ENCODE data around the gene PIAS3.
"Not testable (repeated sequence)": the region's sequence is repeated elsewhere in the genome, so short reads cannot be mapped to it uniquely, and the experiment has no call there.

PIAS3 gene

DNA sequence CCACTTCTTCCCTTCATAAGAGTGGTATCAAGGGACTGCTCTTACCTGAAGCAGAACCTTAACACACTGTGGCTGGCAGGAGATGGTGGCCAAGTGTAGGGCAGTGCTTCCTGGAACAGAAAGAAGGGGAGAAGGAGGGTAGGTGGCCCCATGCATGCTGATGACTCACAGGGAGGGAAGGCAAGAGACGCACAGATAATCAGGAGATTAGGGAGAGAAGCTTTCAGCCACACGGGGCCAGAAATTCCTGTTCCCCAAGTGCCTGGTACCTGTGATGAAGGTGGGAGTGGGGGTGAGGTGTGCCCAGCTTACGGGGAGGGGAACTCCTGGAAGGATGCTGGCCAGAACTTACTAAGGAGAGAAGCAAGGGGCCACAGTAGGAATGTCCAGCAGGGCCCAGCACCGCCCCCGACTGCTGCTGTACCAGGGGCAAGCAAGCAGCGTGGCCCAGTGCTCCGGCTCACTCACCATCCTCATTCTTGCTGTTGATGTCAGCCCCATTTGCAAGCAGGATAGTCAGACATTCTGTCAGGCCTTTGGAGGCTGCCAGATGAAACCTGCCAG, 19.1 kb upstream of the PIAS3 start:
- no peak for DNase-seq (ENCODE audit: extremely low read depth in 1 of 2, low read depth in 1 of 2)

GRCh38 chr1:145874646-145875045, 15.8 kb upstream of the PIAS3 start:
- DNase-seq (ENCODE audit: extremely low read depth in 1 of 2, low read depth in 1 of 2) = no peak

GRCh38 chr1:145871994-145872924, 13.4 kb upstream of the PIAS3 start:
- DNase-seq (ENCODE audit: extremely low read depth in 1 of 2, low read depth in 1 of 2) = no peak

DNA sequence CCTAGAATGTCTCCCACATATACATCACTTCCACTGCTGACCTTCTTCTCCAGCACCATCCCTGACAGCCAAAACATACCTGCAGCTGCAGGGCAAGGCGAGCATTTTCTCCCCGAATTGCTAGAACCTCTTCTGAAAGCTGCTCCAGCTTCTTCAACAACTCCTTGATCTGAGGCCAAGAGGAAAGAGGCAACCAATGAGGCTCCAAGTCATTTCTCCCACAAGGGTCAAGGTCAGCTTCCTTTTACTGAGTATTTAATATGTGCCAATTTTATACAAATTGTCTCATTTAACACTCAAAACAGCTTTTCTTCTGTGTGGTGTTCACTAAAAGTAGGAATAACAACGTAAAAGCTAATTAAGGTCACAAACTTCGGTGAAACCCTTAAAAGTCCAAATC, 9.4 kb upstream of the PIAS3 start:
- DNase-seq (ENCODE audit: extremely low read depth in 1 of 2, low read depth in 1 of 2) = no peak

DNA sequence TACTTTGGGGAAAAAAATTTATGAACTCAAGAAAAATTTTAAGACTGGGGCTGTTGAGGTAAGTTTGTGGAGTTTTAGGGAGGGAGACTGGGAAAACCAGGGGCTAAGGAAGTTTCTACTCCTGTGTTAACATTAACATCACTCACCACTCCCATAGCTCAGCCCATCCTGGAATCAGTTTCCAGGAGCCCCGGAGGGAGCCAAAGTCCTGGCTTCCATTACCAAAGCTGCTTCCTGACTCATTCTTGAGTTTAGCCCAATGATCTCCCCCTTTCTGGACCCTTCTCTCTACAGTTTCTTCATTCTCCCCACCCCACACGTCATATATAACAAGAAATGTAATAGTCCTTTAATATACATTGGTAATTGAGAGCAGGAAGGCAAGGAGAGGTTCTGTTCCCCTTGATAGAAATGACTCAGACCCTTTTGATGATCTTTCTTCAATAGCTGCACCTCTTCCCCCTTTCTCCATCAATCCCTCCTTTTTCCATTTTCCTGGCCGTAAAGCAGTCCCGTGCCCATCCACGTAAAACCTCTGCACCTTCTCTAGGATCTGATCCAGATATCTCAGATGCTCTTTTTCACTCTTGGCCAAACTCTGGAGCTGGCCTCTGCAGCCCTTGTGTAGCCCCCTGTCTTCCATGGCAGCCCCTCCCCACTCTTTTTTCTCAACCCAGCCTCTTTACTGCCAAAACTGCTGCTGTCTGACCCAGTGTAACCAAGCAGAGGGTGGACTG, 4.6 kb upstream of the PIAS3 start:
- DNase-seq (ENCODE audit: extremely low read depth in 1 of 2, low read depth in 1 of 2) = no peak

GRCh38 chr1:145859491-145860023, 676 bp upstream of the PIAS3 start:
- DNase-seq (ENCODE audit: extremely low read depth in 1 of 2, low read depth in 1 of 2) = peak; percentile 62 to 75

DNA sequence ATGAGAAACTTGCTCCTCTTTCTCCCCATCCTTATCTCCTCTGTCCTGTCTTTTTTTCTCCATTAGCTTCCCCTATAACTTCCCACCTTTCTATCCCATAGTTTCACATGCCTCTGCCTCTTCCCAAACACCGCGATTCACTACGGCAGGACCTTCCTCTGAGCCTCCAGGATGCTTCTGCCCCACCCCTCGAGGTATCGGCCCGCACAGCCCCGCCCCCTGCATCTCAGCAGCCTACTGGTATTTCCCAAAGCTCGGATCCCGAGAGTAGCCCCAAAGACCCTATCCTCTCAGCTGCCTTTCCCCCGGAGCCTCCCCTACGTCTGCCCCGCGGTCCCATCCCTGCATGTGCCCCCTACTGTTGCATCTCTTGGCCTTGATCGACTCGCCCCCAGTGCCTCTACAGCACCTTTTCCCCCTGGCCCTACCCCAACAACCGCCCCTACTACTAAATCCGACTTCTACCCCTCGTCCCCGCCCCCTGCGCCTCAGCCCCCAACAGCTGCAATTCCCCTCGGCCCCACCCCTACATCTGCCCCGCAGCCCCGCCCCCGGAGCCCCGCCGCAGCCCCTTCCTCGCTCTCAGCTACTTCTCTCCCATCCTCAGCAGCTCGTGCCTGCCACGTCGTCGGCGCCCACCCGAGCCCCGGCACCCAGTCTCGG, 512 bp downstream of the PIAS3 start:
- DNase-seq (ENCODE audit: extremely low read depth in 1 of 2, low read depth in 1 of 2) = peak in 1 of 2 donors; percentile 48

GRCh38 chr1:145857170-145857569, 1.7 kb downstream of the PIAS3 start:
- no peak for DNase-seq (ENCODE audit: extremely low read depth in 1 of 2, low read depth in 1 of 2)

DNA sequence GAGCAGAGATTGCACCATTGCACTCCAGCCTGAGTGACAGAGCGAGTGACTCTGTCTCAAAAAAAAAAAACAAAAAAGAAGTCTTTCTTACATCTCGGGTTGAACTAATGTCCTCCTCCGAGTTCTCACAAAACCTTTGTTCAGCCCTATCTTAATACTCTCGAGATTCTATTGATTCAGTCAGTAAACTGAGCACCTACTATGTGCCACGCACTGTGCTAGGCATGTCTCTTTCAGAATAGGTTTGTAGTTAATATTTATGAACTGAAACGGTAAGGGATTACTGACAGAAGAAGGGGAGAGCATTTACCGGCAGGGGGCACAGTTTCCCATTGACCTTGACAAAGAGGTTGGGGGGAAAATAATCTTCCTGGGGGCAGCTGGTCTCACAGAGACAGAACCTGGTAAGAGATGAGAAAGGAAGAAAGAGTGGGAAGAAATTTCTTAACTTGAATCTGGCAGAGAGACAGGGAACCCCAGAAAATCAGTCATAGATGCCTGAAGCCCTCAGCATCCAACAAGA, 3.4 kb downstream of the PIAS3 start:
- no peak for DNase-seq (ENCODE audit: extremely low read depth in 1 of 2, low read depth in 1 of 2)

DNA sequence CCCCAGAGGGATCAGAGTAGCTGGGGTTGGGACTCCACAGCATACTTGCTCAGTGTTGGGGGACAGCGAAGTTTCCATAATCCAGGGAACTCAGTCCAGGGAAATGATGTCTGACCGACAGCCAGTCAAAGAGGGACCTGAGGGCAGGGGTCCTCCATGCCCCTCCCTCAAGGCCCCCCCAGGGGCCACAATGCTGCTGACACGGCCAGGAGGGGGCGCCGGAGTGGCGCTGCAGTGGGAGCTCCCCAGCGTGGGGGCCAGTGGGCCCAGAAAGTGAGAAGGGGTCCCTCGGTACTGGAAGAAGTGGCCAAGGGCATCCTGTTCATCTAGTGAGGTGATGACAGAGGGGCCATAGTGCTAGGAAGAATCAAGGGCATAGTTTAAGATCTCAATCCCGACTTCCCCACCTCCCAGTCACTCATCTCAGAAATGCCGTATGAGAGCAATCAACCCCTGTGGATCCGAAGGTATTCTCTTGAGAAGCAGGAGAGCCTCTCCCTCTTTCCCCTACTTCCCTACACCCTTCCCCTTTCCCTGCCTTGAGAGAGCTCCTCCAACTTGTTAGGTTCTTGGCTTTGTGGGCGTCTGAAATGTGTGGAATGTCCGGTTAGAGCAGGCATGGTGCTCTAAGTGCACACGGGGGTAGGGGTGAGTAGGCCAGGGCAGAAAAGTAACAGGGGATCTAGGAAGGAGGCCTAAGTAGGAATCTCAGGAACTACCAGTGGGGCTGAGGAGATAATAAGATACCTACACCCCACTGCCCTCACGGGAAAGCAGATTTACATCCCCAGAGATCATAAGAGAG, 9.3 kb downstream of the PIAS3 start:
- DNase-seq (ENCODE audit: extremely low read depth in 1 of 2, low read depth in 1 of 2) = no peak

GRCh38 chr1:145847827-145848226, 11.1 kb downstream of the PIAS3 start:
- no peak for DNase-seq (ENCODE audit: extremely low read depth in 1 of 2, low read depth in 1 of 2)

DNA sequence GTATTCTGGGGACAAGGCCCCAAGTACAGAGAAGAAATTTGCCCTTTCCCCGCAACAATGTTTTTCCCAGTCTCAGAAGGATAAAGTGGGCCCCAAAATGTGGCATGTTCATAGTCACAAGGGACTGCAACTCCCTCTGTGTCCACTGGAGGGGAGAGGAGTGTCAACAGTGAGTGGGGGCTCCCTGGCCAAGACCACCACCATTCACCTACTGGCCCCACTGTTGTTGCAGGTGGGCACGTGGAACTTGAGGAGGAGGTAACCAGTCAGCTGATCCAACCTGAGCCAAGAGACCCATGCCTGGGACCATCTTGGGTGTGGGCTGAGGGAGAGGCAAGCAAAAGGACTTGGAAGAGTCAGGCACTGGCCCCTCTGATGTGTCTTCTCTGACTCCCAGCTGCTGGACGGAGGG, 12.7 kb downstream of the PIAS3 start:
- no peak for DNase-seq (ENCODE audit: extremely low read depth in 1 of 2, low read depth in 1 of 2)

GRCh38 chr1:145845514-145846161, 13.2 kb downstream of the PIAS3 start, which contains the start of gene NUDT17:
NUDT17 (plus strand) TSS chr1:145845630; CDS start chr1:145845641, 11 bp downstream.
- peak; percentile 55 to 57 for DNase-seq (ENCODE audit: extremely low read depth in 1 of 2, low read depth in 1 of 2)

GRCh38 chr1:145845144-145845513, 13.8 kb downstream of the PIAS3 start:
- DNase-seq (ENCODE audit: extremely low read depth in 1 of 2, low read depth in 1 of 2) = no peak

- DNase-seq (ENCODE audit: extremely low read depth in 1 of 2, low read depth in 1 of 2) = no peak
Measured at GRCh38 chr1:145843031-145843430, 15.8 kb downstream of the PIAS3 start.

- no peak for DNase-seq (ENCODE audit: extremely low read depth in 1 of 2, low read depth in 1 of 2)
Measured at GRCh38 chr1:145837656-145838055, 21.2 kb downstream of the PIAS3 start.

GRCh38 chr1:145830810-145831209, 28.1 kb downstream of the PIAS3 start:
- not testable (repeated sequence) for DNase-seq (ENCODE audit: extremely low read depth in 1 of 2, low read depth in 1 of 2)

DNA sequence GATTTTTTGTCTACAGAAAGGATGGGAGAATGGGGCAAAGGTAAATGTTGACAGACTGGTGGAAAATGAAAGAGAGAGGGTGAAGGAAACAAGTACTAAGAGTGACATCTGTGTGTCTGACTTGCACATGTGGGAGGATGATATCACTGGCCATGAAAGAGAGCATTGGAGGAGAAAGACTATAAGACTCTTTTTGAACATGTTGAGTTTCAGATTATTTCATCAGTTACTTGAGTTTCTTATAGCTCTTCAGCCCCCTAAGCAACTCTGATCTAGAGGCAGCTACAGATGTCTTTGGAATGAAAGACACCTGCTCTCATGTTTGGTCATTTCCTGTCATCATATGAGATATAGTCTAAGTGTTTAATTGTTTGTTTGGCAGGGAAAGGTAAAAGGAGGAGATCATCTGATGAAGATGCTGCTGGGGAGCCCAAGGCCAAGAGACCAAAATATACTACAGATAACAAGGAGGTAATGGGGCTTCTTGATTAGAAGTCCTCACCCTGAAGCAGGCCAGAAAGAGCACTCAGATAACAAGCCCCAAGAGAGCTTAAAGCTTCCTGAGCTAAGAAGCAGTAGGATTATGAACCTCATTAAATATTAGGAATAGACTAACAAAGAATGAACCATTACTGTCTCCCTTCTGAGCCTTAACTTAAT, 30.4 kb downstream of the PIAS3 start:
- no peak for DNase-seq (ENCODE audit: extremely low read depth in 1 of 2, low read depth in 1 of 2)

GRCh38 chr1:145827966-145828365, 30.9 kb downstream of the PIAS3 start:
- DNase-seq (ENCODE audit: extremely low read depth in 1 of 2, low read depth in 1 of 2) = no peak
